GM12801 (cell line): ENCODE results near the gene CEP19.

Experiments
- TF ChIP-seq, protein P1 (sequence below): IDR thresholded peaks from one replicate; pipeline ENCODE4 v1.5.1; 2011; ENCODE audit warnings: control low read depth; ENCODE audit not compliant: insufficient read length; ENCODE audit errors: extremely low read depth

CEP19 gene

DNA sequence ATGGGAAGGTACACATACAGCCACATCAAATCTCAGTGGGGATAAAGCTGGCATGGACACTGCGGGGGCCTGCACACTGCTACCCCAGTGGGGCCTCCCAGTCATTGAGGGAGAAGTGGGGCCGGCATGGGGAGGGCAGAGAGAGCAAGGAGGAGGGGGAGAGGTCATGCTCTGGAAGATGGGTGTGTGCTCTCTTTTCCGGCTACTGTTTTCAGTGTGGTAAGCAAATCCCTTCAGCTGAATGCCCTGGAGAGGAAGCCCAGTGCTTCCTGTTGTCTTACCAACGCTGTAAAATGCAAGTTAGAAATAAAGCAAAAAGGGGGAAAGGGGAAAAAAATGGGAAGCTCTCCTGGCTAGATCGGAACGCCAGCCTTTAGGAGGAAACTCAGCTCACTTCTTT lies 41.7 kb downstream of the CEP19 start:
- TF ChIP-seq, protein P1, sequence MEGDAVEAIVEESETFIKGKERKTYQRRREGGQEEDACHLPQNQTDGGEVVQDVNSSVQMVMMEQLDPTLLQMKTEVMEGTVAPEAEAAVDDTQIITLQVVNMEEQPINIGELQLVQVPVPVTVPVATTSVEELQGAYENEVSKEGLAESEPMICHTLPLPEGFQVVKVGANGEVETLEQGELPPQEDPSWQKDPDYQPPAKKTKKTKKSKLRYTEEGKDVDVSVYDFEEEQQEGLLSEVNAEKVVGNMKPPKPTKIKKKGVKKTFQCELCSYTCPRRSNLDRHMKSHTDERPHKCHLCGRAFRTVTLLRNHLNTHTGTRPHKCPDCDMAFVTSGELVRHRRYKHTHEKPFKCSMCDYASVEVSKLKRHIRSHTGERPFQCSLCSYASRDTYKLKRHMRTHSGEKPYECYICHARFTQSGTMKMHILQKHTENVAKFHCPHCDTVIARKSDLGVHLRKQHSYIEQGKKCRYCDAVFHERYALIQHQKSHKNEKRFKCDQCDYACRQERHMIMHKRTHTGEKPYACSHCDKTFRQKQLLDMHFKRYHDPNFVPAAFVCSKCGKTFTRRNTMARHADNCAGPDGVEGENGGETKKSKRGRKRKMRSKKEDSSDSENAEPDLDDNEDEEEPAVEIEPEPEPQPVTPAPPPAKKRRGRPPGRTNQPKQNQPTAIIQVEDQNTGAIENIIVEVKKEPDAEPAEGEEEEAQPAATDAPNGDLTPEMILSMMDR, result no peak

DNA sequence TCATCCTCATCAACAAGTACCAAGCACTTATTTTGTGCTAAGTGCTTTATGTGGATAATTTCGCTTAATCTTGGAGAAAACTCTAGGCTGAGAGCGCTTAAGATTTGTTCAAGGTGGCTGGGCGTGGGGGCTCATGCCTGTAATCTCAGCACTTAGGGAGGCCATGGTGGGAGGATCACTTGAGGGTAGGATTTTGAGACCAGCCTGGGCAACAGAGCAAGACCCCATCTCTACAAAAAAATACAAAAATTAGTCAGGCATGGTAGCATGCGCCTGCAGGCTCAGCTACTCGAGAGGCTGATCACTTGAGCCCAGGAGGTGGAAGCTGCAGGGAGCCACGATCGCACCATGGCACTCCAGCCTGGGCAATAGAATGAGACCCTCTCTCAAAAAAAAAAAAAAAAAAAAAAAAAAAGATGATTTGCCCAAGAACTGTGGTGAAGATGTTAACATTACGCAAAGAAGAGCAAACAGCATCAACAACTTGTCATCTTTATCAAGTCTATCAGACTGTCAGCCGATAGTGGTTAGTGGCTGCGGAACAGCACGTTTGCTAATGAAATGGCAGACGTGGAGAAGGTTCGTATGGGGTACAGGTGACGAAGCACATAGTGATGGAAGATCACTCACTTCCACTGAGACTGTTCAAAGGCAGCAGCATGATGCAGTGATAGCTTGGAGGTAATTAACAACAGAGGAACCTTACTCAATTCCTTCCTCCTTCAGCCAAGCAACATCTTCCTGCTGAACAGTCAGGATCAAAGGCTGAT lies 44.8 kb downstream of the CEP19 start:
- TF ChIP-seq, protein P1, result no peak

DNA sequence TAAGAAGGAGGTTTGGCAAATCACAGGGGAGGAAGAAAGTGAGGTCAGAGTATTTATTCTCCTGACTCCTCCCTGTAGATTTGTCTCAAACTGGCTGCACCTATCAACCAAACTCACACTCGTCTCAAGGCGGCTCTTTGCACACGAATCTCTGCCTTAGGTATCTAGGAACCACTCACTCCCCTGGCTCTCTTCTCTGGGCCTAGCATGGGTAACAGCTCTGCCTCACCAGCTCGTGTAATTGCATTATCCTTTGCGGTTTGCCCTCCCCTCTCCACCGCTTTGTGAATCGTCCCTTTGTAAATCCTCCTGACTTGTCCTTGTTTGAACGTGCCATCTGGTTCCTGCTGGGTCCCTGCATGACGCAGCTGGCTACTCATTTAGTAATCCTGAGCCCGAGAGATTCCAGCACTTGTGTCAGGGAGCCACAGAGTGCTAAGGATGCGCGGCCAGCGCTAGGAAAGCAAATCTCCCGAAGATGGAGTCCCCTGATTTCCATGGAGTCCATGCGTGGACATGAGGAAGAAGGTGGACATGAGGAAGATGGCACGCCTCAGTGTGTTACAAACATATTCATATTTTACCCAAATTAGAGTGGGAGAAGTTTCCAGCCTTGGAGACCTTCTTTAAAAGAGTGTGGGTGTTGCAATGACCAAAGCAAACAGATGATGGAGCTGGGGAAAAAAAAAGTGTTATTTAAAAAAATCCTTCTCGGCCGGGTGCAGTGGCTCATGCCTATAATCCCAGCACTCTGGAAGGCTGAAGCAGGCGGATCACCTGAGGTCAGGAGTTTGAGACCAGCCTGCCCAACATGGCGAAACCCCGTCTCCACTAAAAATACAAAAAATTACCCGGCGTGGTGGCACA lies 45.8 kb downstream of the CEP19 start:
- TF ChIP-seq, protein P1, result no peak

DNA sequence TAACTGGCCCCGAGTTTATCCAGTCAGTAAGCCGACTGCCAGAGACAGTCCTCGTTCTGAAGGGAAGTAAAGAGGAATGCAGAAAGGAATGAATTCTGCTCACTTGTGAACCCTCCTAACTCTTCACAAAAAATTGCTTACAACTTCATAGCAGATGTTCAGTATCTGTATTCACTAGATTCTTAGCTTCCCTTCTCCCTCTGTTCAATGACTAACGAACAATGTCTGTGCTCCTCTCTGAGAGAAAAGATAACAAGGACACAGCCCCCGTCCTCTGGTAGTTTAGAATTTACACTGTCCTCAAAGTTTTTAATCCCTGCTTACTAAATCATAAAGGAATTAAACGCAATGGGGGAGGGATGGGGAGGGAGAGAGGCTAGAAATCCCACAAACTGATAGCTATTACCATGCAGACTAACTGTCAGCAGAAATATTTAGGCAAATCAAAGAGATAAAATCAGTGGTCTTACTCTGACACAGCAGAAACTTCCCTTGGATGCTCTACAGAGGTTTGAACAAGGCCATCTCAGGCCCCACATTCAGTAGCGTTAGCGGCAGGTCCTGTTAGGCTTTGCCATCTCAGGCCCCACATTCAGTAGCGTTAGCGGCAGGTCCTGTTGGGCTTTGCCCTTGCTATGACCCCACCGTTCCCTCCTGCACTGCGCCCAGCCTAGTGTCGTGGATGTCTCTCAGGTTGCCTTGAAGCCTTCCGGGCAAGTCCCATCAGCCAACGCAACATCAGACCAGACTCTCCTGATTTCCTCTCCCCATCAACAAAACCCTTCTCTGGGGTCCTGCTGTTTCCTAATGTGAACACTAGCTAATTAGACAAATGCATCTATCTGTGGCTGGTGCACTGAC lies 49.1 kb downstream of the CEP19 start:
- TF ChIP-seq, protein P1, result no peak

DNA sequence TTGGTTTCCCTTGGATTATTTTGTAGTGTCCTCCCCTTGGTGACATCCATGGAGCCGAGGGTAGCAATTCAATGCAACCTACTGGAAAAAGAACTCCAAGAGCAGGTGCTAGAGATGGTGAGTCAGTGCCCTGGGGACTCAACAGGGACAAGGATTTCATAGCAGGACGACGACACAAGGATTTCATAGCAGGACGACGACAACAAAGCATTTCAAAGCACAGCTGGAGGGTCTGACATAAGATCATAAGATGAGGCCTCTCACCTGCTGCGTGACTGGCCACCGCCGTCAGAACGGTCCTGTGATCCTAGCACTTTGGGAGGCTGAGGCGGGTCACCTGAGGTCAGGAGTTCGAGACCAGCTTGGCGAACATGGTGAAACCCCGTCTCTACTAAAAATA lies 50.0 kb downstream of the CEP19 start:
- TF ChIP-seq, protein P1, result no peak

DNA sequence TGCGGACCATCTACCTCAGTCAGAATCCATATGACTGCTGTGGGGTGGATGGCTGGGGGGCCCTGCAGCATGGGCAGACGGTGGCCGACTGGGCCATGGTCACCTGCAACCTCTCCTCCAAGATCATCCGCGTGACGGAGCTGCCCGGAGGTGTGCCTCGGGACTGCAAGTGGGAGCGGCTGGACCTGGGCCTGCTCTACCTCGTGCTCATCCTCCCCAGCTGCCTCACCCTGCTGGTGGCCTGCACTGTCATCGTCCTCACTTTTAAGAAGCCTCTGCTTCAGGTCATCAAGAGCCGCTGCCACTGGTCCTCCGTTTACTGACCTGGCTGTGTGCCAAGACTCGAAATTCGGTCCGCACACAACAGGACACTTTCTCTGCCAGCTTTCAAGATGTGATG lies 50.6 kb downstream of the CEP19 start:
- TF ChIP-seq, protein P1, result no peak
